Measurements from ENCODE around the gene MED23. TPM values are rescaled to one million over a fixed set of nuclear protein-coding genes. Genes with fewer than 3 reads are reported as not detected.

MED23 gene
- total RNA-seq, 4 donors from 2014 or later: 17.1 to 21.2 (median 18.7) TPM

- intact Hi-C loops (cut with DNase I): no loop called here
- DNase-seq (ENCODE audit: extremely low spot score): no peak
- WGBS: 97% methylated on average over 3 of the region's 3 CpGs
Observed at GRCh38 chr6:131656667-131657066, 28.6 kb upstream of the MED23 start.

GRCh38 chr6:131655951-131656350, 27.9 kb upstream of the MED23 start:
- DNase-seq (ENCODE audit: extremely low spot score): no peak
- Histone ChIP-seq H3K9me3 (no peaks in the 10 kb centered on the region), H3K4me3 (no peak overlapping the region), H3K27me3 (no peaks in the 10 kb centered on the region), H3K36me3 (no peaks in the 10 kb centered on the region), H3K4me1 (no peaks in the 10 kb centered on the region), H3K27ac (replicated peaks in 1 of 4) (no peak overlapping the region)
- 97% methylated on average over 2 of the region's 2 CpGs for WGBS
- intact Hi-C loops (cut with DNase I): no loop called here
- TF ChIP-seq CTCF (IDR thresholded peaks at IDR 0.05): no peak
- no peak for TF ChIP-seq POLR2A (IDR thresholded peaks at IDR 0.05; ENCODE audit: low read depth)
- TF ChIP-seq EP300 (IDR thresholded peaks at IDR 0.05): no peak
- TF ChIP-seq POLR2AphosphoS5 (IDR thresholded peaks at IDR 0.05): no peak

More at GRCh38 chr6:131656667-131657066, 28.6 kb upstream of the MED23 start:
- Histone ChIP-seq H3K27ac (replicated peaks in 1 of 4) (no peak overlapping the region), H3K9me3 (no peaks in the 10 kb centered on the region), H3K4me1 (no peaks in the 10 kb centered on the region), H3K4me3 (no peak overlapping the region), H3K27me3 (no peaks in the 10 kb centered on the region), H3K36me3 (no peaks in the 10 kb centered on the region)
- TF ChIP-seq POLR2AphosphoS5 (IDR thresholded peaks at IDR 0.05) (no peak), POLR2A (IDR thresholded peaks at IDR 0.05; ENCODE audit: low read depth) (no peak)

GRCh38 chr6:131655387-131655786, 27.3 kb upstream of the MED23 start:
- Histone ChIP-seq H3K4me3 (no peak overlapping the region), H3K27me3 (no peaks in the 10 kb centered on the region), H3K27ac (replicated peaks in 1 of 4) (no peak overlapping the region), H3K36me3 (no peaks in the 10 kb centered on the region), H3K9me3 (no peaks in the 10 kb centered on the region), H3K4me1 (no peaks in the 10 kb centered on the region)
- no peak for TF ChIP-seq CTCF (IDR thresholded peaks at IDR 0.05)
- TF ChIP-seq POLR2A (IDR thresholded peaks at IDR 0.05; ENCODE audit: low read depth): no peak
- TF ChIP-seq EP300 (IDR thresholded peaks at IDR 0.05): no peak
- no peak for TF ChIP-seq POLR2AphosphoS5 (IDR thresholded peaks at IDR 0.05)
- WGBS: 91% methylated on average over 3 of the region's 3 CpGs
- intact Hi-C loops (cut with DNase I): no loop called here
- no peak for DNase-seq (ENCODE audit: extremely low spot score)

GRCh38 chr6:131654326-131654725, 26.3 kb upstream of the MED23 start:
- Histone ChIP-seq H3K27ac (replicated peaks in 1 of 4) (no peak overlapping the region), H3K9me3 (no peaks in the 10 kb centered on the region), H3K4me3 (no peak overlapping the region), H3K4me1 (no peaks in the 10 kb centered on the region), H3K36me3 (no peaks in the 10 kb centered on the region), H3K27me3 (no peaks in the 10 kb centered on the region)
- no peak for DNase-seq (ENCODE audit: extremely low spot score)
- WGBS: 100% methylated on average over 3 of the region's 3 CpGs
- intact Hi-C loops (cut with DNase I): no loop called here
- TF ChIP-seq POLR2A (IDR thresholded peaks at IDR 0.05; ENCODE audit: low read depth) (no peak), POLR2AphosphoS5 (IDR thresholded peaks at IDR 0.05) (no peak), EP300 (IDR thresholded peaks at IDR 0.05) (no peak), CTCF (IDR thresholded peaks at IDR 0.05) (no peak)

- intact Hi-C loops (cut with DNase I): no loop called here
- DNase-seq (ENCODE audit: extremely low spot score): no peak
- no peaks in the 10 kb centered on the region for H3K4me1 ChIP-seq
- H3K36me3 ChIP-seq: no peaks in the 10 kb centered on the region
- no peak overlapping the region for H3K4me3 ChIP-seq
- H3K27ac ChIP-seq (replicated peaks in 1 of 4): no peak overlapping the region
- no peaks in the 10 kb centered on the region for H3K27me3 ChIP-seq
- TF ChIP-seq EP300 (IDR thresholded peaks at IDR 0.05): no peak
- no peak for TF ChIP-seq POLR2A (IDR thresholded peaks at IDR 0.05; ENCODE audit: low read depth)
- no peak for TF ChIP-seq CTCF (IDR thresholded peaks at IDR 0.05)
- no peak for TF ChIP-seq POLR2AphosphoS5 (IDR thresholded peaks at IDR 0.05)
- H3K9me3 ChIP-seq: no peaks in the 10 kb centered on the region
- WGBS: 75% methylated on average over 5 of the region's 5 CpGs
Observed at GRCh38 chr6:131652472-131652871, 24.4 kb upstream of the MED23 start.

Data from esophagus muscularis mucosa (tissue), 4 donors.